Sigmoid colon (tissue), 4 donors: ENCODE measurements around the gene FAM174B.

Experiments used
- EP300 ChIP-seq, 4 donors: sonication (generic); formaldehyde crosslinking; IDR thresholded peaks; one replicate each; pipeline ENCODE4 v1.6.1; 2017; ENCODE audit warnings: antibody characterized with exemption in 4 of 4
- POLR2A ChIP-seq, 2 donors: fragments of 450-650 bp; IDR thresholded peaks; one replicate each; pipeline ENCODE4 v1.6.1; 2016; ENCODE audit warnings: antibody characterized with exemption in 2 of 2, mild to moderate bottlenecking in 2 of 2, moderate library complexity in 2 of 2
- POLR2AphosphoS5 ChIP-seq, 4 donors: sonication (generic); formaldehyde crosslinking; IDR thresholded peaks; one replicate each; pipeline ENCODE4 v1.6.1; 2017; ENCODE audit warnings: antibody characterized with exemption in 4 of 4
- TF ChIP-seq, protein P1 (sequence below), 4 experiments: fragments of 450-650 bp in 3 of 4; fragments of 200-600 bp in 1 of 4; IDR thresholded peaks; one replicate each; pipeline ENCODE4 v1.5.1; 2016 to 2019; ENCODE audit warnings: antibody characterized with exemption in 4 of 4, mild to moderate bottlenecking in 3 of 4, moderate library complexity in 2 of 4

DNA sequence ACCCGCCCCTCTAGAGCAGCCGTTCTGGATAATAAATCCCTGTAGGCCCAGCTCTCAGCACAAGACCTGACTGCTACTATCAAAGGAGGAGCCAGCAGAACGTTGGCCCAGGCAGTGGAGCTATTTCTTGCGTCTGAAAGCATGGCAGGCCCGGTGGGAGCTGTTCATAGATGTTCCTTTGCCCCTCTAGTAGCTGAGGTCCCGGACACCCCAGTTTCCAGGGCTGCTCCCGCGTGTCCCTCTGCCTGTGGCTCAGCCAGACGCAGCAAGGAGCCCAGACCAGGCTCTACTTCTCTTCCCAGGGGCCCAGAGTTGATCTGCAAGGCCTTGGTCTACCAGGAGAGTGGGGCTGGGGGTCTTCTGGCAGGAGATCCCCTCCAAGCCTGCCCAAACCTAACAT lies 76.1 kb downstream of the FAM174B start:
- TF ChIP-seq POLR2AphosphoS5 (IDR thresholded peaks at IDR 0.05) (no peak), POLR2A (IDR thresholded peaks at IDR 0.05) (no peak), EP300 (IDR thresholded peaks at IDR 0.05) (no peak)
- TF ChIP-seq, protein P1, sequence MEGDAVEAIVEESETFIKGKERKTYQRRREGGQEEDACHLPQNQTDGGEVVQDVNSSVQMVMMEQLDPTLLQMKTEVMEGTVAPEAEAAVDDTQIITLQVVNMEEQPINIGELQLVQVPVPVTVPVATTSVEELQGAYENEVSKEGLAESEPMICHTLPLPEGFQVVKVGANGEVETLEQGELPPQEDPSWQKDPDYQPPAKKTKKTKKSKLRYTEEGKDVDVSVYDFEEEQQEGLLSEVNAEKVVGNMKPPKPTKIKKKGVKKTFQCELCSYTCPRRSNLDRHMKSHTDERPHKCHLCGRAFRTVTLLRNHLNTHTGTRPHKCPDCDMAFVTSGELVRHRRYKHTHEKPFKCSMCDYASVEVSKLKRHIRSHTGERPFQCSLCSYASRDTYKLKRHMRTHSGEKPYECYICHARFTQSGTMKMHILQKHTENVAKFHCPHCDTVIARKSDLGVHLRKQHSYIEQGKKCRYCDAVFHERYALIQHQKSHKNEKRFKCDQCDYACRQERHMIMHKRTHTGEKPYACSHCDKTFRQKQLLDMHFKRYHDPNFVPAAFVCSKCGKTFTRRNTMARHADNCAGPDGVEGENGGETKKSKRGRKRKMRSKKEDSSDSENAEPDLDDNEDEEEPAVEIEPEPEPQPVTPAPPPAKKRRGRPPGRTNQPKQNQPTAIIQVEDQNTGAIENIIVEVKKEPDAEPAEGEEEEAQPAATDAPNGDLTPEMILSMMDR (IDR thresholded peaks at IDR 0.05), result no peak
